HG02938 (cell line): Measurements from ENCODE around the gene STAT5A.

Source experiments
- ATAC-seq: cut with Tn5 transposase; IDR thresholded peaks from one replicate; pipeline ENCODE4 v1.9.1; 2021; ENCODE audit warnings: mild to moderate bottlenecking, moderate library complexity; ENCODE audit not compliant: unreplicated experiment

STAT5A gene

DNA sequence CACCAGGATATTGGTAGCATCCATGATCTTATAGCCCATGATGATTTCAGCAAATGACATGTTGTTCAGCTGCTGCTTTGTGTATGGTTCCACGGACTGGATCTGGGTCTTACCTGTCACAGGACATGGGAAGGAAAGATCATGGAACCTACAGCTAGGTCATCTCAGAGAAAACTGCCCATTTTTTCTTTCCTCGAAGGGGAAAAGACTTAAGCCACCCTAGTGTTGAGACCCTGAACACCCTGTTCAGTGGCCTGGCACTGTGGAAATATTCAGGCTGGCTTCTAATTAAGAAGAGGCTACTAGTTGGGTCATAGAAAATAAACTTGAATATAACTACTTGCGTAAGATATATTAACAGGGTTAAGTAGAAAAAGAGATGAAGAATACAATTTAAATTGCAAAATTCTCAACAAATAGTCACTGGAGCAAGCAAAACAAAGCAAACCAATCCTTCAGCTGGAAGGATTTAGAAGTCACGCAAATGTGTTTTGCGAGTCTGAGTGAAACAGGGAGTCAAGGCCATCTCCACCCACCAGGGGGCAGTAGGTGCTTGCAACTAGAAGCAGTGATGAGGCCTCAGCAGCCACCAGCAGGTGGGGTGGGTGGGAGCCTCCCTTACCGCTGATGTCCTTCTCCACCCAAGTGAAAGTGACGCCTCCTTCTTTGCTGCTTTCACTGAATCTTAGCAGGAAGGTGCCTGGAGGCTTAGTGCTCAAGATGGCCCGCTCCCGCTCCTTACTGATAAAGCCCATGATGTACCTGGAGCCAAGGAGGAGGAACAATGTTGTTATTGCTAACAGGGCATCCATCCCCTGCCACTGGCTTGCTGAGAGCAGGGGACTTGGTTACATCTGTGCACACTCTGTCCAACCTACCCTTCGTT lies 34.3 kb downstream of the STAT5A start:
- no peak for ATAC-seq

DNA sequence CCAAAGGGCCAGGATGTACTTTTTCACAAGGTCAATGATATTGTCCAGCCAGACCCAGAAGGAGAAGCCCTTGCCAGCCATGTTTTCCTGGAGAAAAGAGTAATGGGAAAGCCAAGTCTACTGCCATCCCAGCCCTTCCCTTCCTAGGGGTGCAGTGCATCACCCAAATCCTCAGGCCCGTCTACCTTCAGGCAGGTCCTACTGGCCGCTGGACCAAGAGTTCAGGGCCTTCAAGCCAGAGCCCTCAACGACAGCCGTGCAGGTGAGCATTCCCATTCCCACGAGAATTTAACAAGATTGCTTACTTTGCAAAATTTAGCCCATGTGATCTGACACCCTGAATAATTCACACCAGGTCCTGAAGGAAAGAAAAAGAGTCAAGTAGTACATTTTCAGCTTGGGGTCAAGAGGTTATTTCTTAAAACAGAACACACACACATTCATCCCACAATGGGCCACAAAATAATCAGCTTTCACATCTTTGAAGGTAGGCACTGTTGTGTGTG lies 35.0 kb downstream of the STAT5A start:
- no peak for ATAC-seq

DNA sequence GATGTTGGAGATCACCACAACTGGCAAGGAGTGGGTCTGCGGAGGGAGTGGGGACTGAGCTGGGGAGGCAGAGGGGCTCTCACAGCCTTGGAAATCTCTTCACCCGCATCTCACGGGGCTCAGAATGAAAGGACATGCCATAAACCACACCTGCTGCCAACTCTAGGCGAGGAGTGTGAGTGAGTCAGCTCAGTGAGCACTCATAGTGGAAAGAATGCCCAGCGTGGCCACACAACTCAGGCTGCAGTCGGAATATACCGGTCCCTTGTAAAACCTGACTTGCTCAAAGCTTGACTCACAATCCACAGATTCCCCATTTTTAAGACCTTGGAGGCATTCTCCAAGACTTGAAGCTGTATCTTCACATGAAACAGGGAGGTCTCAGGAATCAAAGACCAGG lies 36.7 kb downstream of the STAT5A start:
- no peak for ATAC-seq

DNA sequence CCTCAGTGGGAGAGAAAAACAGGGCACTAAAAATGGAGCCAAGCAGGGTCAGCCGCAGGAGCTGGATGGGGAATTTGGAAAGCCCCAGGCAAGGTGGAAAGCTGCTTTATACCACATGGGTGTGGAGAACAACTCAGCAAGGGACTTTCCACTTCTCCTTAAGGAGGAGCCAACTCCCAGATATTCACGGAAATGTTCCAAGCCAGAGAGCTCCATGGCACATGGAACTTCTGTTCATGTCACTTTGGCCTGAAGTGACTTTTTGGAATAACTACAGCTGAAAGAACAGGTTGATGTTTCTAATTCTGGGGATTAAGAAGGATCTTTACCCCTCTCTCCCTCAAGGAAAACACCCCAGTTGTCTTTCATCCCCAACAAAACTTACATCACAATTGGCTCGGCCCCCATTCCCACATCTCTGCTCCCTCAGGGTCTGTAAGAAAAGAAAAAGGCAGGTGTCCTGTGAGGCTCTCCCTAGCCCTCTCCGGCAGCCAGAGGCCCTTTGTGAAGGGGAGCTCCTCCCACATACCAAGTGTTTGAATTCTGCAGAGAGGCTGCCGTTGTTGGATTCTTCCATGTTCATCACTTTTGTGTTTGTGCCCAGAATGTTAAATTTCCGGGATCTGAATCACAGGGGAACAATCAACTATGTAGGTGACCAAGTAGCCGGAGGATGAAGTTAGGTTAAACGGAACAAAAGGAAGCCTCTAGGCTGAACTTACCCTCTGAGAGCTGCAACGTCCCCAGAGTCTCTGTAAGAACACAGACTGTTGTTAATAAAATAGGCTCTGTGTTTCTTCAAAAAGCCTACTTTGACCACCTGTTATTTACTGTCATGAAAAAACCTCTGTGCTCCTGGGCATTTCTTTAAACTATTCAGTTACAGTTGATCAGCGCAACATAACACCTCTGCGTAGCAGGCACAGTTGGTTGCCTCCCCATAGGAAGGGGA lies 41.0 kb downstream of the STAT5A start:
- no peak for ATAC-seq

DNA sequence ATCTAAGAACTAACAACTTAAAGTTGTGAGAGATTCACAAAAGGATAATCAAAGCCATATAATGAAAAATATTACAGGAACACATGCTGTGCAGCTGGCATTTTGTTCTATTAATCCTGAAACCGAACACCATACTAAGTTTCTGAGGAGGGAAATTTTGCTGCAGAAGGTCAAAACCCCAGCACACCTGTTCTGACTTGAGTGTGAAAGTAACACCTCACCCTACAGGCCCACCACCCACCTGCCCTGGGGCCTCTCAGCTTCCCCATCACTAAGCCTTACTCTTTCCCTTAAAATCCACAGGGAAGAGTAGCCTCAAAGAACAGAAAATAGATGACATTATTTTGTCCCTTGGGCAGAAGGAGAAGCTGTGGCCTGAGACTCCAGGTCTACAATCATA lies 44.8 kb downstream of the STAT5A start:
- no peak for ATAC-seq

DNA sequence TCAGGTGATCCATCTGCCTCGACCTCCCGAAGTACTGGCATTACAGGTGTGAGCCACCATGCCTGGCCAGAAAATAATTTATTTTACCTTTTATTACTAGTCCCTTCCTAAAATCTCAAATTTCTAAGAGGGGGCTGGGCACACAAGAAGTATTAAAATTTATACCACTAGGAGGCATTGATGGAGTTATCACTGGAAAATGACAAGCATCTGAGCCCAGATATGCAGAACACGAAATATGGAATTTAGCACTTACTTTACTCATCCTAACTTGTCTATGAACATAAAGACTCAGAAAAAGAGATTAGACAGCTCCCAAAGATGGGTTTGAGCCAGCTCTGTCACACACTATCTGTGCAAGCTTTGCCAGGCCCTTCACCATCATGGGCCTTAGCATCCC lies 46.4 kb downstream of the STAT5A start:
- ATAC-seq, result no peak

DNA sequence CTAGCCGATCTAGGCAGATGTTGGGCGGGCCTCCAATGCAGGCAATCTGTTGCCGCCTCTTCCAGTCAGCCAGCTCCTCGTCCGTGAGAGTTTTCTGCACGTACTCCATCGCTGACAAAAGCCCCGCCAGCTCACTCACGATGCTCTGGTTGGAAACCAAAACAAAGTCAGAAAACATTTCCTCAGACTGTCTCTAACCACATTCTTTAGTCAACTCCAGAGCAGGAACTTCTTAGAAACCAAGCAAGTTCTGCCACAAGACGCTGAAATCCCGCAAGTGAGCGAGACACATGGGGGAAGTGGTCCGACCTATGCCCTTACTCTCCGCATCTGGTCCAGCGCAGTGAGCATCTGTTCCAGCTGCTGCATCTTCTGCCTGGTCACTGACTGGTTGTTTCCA lies 49.1 kb downstream of the STAT5A start:
- no peak for ATAC-seq

DNA sequence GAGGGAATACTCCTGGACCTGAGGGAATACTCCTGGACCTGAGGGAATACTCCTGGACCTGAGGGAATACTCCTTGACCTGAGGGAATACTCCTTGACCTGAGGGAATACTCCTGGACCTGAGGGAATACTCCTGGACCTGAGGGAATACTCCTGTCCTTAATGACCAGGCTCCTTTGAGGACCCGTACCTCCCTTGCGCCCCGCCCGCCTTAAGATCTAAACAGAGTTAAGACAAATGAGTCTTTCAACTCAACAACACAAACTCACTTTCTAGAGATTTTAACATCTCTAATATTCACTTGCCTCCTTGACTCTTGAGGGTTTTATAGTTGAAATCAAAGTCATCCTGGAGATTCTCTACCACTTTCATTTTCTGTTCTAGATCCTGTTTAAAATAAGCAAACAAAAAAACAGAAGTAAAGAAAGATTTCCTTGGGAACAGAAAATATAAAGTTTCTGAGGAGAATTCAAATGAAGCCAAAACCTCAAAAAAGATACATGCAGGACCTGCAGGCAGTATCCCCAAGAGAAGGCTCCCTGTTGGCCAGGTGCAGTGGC lies 50.2 kb downstream of the STAT5A start:
- no peak for ATAC-seq

DNA sequence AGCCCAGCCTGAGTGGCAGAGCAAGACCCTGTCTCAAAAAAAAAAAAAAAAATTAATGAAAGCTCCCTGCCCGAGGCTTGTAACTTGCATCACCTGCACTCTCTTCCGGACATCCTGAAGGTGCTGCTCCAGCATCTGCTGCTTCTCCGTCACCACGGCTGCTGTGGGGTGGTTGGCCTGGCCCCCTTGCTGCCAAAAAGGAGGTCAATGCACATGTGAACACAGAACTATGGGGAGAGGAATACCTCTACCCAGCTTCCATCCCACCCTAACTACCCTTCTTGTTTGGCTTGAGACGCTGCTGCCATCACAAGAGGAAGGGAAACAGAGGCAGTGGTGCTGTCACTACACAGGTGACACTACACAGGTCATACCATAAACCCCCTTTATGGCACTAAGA lies 50.9 kb downstream of the STAT5A start:
- ATAC-seq, result no peak

DNA sequence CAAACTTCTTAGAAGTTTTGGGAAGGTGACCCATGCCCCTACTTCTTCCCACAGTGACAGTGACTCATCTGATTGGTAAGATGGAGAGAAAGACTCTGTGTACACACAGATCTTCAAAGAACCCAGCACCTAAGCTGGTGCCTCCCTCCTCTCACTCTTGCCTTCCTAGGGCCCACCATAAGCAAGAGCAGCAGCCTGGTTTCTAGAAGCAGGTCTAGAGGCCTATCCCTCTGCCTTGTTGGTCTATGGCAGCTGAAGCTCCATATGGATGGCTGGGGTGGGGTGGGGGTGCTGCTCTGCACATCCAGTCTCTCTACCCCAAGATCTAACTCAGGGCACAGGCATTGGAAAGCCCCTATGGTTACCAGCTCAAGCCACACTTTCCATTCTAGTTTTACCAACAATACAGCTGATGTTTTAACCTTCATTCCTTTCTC lies 52.4 kb downstream of the STAT5A start:
- no peak for ATAC-seq

DNA sequence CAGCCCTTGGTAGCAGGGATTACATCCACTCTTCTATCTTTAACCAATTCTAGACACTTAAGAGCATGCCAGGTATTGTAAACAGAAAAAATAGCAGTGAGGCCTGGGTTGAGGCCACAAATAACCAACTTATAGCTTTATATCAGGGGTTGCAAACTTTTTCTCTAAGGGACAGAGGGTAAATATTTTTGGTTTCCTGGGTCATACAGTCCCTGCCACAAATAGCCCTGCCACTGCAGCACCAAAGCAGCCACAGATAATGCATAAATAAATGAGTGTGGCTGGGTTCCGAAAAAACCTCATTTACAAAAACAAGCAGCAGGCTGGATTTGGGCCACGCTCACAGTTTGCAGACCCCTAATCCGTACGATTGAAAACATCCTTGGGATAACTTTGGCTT lies 53.3 kb downstream of the STAT5A start:
- ATAC-seq, result no peak

DNA sequence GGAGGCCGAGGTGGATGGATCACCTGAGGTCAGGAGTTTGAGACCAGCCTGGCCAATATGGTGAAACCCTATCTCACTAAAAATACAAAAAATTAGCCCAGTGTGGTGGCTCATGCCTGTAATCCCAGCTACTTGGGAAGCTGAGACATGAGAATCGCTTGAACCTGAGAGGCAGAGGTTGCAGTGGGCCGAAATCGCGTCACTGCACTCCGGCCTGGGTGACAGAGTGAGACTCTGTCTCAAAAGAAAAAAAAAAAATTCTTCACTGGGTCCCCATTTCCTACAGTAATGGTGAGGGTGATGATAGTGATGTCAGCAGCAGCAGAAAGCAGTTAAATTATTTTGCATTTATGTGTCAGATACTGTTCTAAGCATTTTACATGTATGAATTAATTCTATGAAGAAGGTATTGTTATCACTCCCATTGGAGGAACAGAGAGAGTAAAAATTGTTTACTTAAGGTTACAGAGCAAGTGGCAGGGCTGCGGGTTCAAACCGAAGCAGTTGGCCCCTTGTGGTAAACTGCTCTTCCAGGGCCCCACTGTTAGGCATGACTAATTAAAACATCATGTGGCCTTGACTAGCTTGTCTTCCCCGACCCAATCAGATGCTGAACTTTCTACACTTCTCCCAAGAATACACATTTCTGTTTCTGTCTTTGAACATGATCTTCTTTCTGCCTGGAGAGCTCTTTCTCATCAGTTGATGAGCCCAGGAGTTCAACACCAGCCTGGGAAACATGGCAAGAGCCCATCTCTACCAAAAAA lies 54.1 kb downstream of the STAT5A start:
- no peak for ATAC-seq

DNA sequence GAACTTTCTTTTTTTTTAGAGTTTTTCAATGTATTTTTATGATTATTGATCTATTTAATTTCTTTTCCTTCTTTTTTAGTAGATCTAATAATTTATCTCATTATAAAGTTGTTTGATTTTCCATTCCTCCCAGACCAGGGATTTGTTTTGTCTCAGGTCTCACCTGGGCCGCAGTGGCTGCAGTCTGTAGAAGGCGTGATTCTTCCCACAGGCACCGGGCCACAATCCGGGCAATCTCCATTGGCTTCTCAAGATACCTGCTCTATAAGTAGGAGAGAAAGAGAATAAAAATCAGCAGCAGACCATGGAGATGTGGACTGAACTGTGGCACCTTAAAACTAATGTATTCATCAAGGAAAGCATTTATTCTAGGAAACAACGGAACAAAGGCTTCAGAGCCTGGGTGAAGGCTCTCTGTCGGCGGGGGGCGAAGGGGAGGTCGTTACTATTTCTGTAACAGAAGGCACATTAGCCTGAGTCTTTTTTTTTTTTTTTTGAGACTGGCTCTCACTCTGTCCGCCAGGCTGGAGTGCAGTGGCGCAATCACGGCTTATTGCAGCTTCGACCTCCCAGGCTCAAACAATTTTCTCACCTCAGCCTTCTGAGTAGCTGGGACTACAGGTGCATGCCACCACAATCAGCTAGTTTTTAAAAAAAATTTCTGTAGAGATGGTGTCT lies 57.2 kb downstream of the STAT5A start:
- no peak for ATAC-seq

DNA sequence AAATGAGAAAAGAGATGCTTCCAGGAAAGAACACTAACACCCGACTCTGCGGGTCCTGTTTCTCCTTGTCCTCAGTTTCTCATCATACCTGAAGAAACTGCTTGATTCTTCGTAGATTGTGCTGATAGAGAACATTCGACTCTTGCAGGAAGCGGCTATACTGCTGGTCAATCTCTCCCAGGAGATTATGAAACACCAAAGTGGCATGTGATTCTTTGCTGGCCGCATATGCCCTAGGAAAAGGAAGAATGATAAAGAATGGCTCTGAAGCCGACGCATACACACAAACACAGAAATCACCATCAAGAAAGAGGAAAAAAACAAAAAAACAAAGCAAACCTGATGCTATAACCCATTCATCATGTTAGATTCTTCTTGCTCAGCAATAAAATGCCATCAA lies 58.2 kb downstream of the STAT5A start:
- ATAC-seq, result no peak

DNA sequence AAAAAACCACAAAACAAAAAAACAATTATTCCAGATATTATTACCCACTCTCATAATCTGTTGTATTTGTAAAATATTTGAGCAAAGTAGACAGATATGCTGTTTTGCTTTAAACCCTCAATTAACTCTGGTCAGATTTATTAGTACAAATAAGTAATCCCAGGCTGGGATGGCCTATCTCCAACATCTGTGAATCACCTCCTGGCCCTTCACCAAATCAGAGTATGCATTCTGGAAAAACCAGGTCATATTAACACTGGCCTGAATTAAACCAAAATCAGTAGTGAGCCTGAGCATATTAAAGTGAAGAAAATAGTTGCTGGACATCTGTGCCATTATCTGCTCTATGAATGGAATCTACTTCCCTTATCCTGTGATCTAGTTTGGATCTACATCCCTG lies 58.9 kb downstream of the STAT5A start:
- no peak for ATAC-seq

DNA sequence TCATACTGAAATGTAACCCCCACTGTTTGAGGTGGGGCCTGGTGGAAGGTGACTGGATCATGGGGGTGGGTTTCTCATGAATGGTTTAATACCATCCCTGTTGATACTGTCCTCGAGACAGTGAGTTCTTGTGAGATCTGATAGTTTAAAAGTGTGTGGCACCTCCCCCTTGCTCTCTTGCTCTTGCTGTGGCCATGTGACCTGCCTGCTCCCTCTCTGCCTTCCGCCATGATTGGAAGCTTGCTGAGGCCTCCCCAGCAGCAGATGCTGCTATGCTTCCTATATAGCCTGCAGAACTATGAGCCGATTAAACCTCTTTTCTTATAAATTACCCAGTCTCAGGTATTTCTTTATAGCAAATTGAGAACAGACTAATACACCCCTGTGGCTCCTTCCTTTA lies 59.3 kb downstream of the STAT5A start:
- no peak for ATAC-seq

DNA sequence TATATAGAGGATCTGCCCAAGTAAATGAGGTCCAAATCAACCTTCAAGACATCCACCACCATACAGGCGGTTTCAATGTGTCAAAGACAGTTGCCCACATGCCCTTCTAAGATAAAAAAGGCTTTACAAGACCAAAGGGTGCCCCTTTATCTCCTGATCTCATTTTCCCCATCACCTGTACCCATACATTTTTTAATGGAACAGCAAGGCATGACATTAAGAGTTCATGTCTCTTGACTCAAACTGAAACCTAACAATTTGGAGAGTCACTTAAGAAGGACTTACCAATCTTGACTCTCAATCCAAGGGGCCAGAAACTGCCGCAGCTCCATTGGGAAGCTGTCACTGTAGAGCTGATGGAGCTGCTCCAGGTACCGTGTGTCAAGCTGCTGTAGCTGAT lies 59.8 kb downstream of the STAT5A start:
- ATAC-seq, result no peak

DNA sequence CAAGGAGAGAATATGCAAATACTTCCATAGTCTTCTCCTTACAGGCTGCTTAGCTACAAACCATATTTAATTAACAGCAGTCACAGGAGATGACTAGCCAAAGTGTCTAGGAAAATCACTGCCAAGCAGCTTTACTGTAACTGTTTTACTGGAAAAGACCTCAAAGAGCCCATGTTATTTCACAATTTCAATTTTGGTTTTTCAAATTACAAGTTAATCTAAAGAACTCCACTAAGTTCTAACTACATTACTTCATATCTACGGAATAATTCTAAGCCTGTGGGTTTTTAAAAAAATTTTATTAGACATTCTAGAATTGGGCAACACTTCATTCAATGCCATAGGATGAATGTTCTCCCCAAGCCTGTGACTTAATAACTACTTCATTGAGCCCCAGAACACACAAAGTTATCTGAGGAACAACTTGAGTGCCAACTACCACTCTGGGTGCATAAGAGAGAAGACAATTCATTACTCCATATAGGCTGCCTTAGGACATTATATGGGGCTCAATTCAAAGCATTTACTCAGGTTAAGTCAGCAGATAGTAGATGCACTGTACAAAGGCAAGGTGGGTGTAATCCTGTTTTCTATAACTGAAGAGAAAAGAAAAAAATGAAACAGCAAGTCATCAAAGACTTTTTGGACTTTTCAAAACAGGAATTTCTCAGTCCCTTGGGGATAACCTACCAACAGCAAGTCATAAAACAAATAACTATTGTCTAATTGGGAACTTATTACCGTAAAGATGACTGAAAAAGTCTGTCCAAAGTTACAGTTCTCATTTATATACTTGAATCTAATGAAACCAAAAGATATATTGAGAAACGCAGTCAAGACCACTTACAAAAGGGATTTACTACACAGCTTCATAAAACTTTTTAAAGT lies 66.9 kb downstream of the STAT5A start:
- ATAC-seq, result no peak

DNA sequence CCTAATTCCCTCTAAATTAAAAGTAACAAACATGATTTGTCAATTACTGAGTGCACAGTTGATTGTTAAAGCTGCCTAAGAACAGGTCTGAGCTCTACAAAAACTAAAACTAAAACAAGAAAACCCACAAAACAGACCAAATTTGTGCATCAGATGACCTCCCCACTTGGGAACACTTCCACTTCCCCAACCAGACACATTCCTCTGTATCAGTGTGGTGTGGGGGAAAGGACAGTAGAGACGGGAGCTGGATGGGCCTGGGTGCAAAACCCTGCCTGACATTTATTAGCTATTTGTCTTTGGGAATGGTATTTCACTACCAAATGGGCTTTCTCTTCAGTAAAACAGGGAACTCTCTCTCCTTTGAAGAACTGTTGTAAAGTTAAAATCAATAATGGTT lies 70.1 kb downstream of the STAT5A start:
- no peak for ATAC-seq
